Measurements from ENCODE around the gene FSTL5. TPM values are rescaled to one million over a fixed set of nuclear protein-coding genes. Genes with fewer than 3 reads are reported as not detected.

FSTL5 gene
- total and polyA plus RNA-seq, 2 experiments from 2014 or later = 0.29 to 0.57 TPM

DNA sequence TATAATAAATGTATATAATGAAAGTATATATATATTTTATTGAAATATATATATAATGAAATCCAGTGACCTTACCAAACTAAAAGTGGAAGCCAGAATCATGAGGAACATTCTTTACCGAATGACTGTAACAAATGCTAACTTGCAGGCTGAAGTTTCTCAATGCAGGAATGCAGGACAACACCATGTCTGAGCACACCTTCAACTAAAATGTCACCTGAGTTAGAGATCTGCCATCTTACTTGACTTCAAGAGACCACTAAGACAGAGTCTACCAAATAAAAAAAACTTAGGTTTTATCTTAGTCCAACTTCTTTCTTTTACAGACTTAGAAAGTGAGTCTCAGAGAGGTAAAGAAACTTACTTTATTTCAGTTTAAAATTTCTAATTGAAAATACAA, 176.2 kb downstream of the FSTL5 start:
- Histone ChIP-seq H3K4me3 (no peak overlapping the region), H3K4me2 (no peak overlapping the region), H3K9me2 (replicated peaks; ENCODE audit: insufficient read depth) (no peaks in the 10 kb centered on the region), H3K4me1 (ENCODE audit: insufficient read depth) (no peaks in the 10 kb centered on the region), H3K27me3 (no peaks in the 10 kb centered on the region), H4K20me1 (ENCODE audit: insufficient read depth, poor library complexity, severe bottlenecking) (no peaks in the 10 kb centered on the region), H3K27ac (no peak overlapping the region), H3K36me3 (replicated peaks; ENCODE audit: insufficient read depth, low read depth) (no peaks in the 10 kb centered on the region), H3K9me3 (ENCODE audit: low read depth) (no peaks in the 10 kb centered on the region), H3K79me2 (no peaks in the 10 kb centered on the region), H2AFZ (no peak overlapping the region)
- TF ChIP-seq EZH2phosphoT487 (IDR thresholded peaks at IDR 0.05; ENCODE audit: low read depth, severe bottlenecking, unreplicated experiment) (no peak), EZH2 (IDR thresholded peaks at IDR 0.05; ENCODE audit: borderline replicate concordance) (no peak), CTCF (IDR thresholded peaks at IDR 0.05; ENCODE audit: poor library complexity) (no peak)
- no peak for DNase-seq (ENCODE audit: low spot score)
- WGBS (ENCODE audit: low lambda C conversion rate, missing lambda C conversion rate) = 76% methylated on average over 1 of the region's 1 CpG

DNA sequence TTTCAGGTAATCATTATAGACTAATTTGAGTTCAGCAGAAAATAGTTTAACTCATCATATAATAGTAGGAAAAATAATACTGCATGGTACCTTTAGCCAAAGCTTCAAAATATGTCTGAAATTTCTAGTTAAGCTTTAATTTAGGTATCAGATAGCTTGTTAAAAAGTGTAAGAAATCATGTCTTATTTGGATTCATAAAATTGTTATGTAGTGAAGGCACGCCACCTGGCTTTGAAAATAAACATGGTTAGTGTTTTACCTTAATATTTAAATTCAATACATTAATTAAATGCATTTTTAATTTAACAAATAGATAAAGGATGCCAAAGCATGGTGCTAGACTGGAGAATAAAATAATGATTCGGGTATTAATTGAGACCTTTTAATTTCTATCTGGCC, 211.4 kb downstream of the FSTL5 start:
- no peaks in the 10 kb centered on the region for H4K20me1 ChIP-seq (ENCODE audit: insufficient read depth, poor library complexity, severe bottlenecking)
- no peak for TF ChIP-seq EZH2 (IDR thresholded peaks at IDR 0.05; ENCODE audit: borderline replicate concordance)
- peak; percentile 19 for TF ChIP-seq CTCF (IDR thresholded peaks at IDR 0.05; ENCODE audit: poor library complexity)
- no peak for TF ChIP-seq EZH2phosphoT487 (IDR thresholded peaks at IDR 0.05; ENCODE audit: low read depth, severe bottlenecking, unreplicated experiment)
- H3K4me1 ChIP-seq (ENCODE audit: insufficient read depth) = no peaks in the 10 kb centered on the region
- H3K9me2 ChIP-seq (replicated peaks; ENCODE audit: insufficient read depth) = no peaks in the 10 kb centered on the region
- H3K27ac ChIP-seq = no peak overlapping the region
- H3K4me3 ChIP-seq = no peak overlapping the region
- H3K9me3 ChIP-seq (ENCODE audit: low read depth) = no peaks in the 10 kb centered on the region
- H3K36me3 ChIP-seq (replicated peaks; ENCODE audit: insufficient read depth, low read depth) = no peaks in the 10 kb centered on the region
- WGBS (ENCODE audit: low lambda C conversion rate, missing lambda C conversion rate) = 94% methylated on average over 2 of the region's 2 CpGs
- no peaks in the 10 kb centered on the region for H3K27me3 ChIP-seq
- no peaks in the 10 kb centered on the region for H3K79me2 ChIP-seq
- no peak overlapping the region for H2AFZ ChIP-seq
- H3K4me2 ChIP-seq = no peak overlapping the region
- DNase-seq (ENCODE audit: low spot score) = no peak

DNA sequence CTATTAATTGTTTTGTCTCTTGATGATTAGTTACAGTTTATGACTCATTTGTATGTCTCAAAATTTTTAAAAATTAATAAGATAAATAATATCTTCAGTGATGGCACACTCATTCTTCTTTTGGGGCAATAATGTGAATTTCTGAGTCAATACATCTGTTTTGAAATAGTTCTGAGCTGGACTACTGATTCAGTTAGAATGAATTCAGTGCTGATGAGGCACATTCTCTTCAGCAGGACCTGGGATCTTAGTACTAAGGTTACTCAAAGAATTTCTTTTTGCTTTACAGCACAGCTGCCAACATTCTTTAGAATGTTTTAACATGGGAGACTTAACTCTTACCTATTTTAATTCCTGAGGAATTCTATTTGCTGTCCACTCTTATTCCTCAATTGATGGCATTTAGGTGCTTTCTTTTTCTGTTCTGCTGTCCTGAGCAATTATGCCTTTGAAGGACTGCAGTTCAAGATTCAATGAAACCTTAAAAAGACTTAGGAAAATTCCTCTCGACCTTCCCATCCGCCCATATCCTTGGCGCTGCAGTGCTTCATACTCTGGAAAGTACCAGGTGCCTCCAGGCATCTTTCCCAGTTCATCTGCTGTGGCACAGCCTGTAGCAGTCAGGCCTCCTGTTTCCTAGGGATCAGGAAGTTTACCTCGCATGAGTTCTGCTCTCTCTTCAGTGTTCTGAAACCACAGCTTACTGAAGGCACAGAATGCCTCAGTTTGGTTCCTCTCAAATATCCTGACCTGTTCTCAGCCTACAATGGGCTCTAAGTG, 213.7 kb downstream of the FSTL5 start:
- H4K20me1 ChIP-seq (ENCODE audit: insufficient read depth, poor library complexity, severe bottlenecking) = no peaks in the 10 kb centered on the region
- no peaks in the 10 kb centered on the region for H3K9me3 ChIP-seq (ENCODE audit: low read depth)
- no peak overlapping the region for H3K27ac ChIP-seq
- H3K4me2 ChIP-seq = no peak overlapping the region
- H3K9me2 ChIP-seq (replicated peaks; ENCODE audit: insufficient read depth) = no peaks in the 10 kb centered on the region
- no peaks in the 10 kb centered on the region for H3K27me3 ChIP-seq
- H3K4me1 ChIP-seq (ENCODE audit: insufficient read depth) = no peaks in the 10 kb centered on the region
- no peak for TF ChIP-seq CTCF (IDR thresholded peaks at IDR 0.05; ENCODE audit: poor library complexity)
- no peak for TF ChIP-seq EZH2 (IDR thresholded peaks at IDR 0.05; ENCODE audit: borderline replicate concordance)
- no peak for TF ChIP-seq EZH2phosphoT487 (IDR thresholded peaks at IDR 0.05; ENCODE audit: low read depth, severe bottlenecking, unreplicated experiment)
- H3K36me3 ChIP-seq (replicated peaks; ENCODE audit: insufficient read depth, low read depth) = no peaks in the 10 kb centered on the region
- no peak overlapping the region for H3K4me3 ChIP-seq
- H2AFZ ChIP-seq = no peak overlapping the region
- H3K79me2 ChIP-seq = no peaks in the 10 kb centered on the region
- 83% methylated on average over 4 of the region's 4 CpGs for WGBS (ENCODE audit: low lambda C conversion rate, missing lambda C conversion rate)
- peak; percentile 7 for DNase-seq (ENCODE audit: low spot score)

Data from hepatocyte (in vitro differentiated cells).